K562 (cell line): ENCODE measurements around the gene CYP51A1. TPM values are rescaled to one million over a fixed set of nuclear protein-coding genes. Genes with fewer than 3 reads are reported as not detected.

Source experiments
- ATF1 ChIP-seq, 2 experiments: fragments of 450-650 bp in 1 of 2; IDR thresholded peaks; 2 replicates each; pipeline ENCODE4 v1.6.1; 2016; ENCODE audit warnings: missing compliant biosample characterization in 1 of 2, missing genetic modification characterization in 1 of 2
- CHCHD3 ChIP-seq: fragments of 250-450 bp; sonication (Bioruptor Pico); IDR thresholded peaks from 2 replicates; pipeline ENCODE4 v2.1.2; 2022; ENCODE audit warnings: mild to moderate bottlenecking
- CREBBP ChIP-seq: IDR thresholded peaks from one replicate; pipeline ENCODE4 v1.6.1; 2012; ENCODE audit warnings: low read depth, mild to moderate bottlenecking, control low read depth, inconsistent platforms, low read length
- CREM ChIP-seq: IDR thresholded peaks from 2 replicates; pipeline ENCODE4 v1.6.1; 2014; ENCODE audit warnings: antibody characterized with exemption, low read depth
- GATAD2B ChIP-seq: fragments of 450-650 bp; IDR thresholded peaks from 2 replicates; pipeline ENCODE4 v1.6.1; 2017; ENCODE audit warnings: mild to moderate bottlenecking, borderline replicate concordance
- MEIS2 ChIP-seq: fragments of 450-650 bp; IDR thresholded peaks from 2 replicates; pipeline ENCODE4 v1.6.1; 2014; ENCODE audit warnings: mild to moderate bottlenecking; ENCODE audit not compliant: partially characterized antibody
- MXI1 ChIP-seq: IDR thresholded peaks from 2 replicates; pipeline ENCODE4 v1.6.1; 2011; ENCODE audit warnings: low read depth, mild to moderate bottlenecking, improper control_type of control experiment, low read length
- NCOA2 ChIP-seq, 2 experiments: fragments of 450-650 bp; IDR thresholded peaks; 2 replicates each; pipeline ENCODE4 v1.6.1; 2018; ENCODE audit warnings: mild to moderate bottlenecking in 2 of 2, moderate library complexity in 1 of 2; ENCODE audit not compliant: partially characterized antibody in 2 of 2
- POLR2H ChIP-seq: IDR thresholded peaks from 2 replicates; pipeline ENCODE4 v1.6.1; 2016; ENCODE audit warnings: missing genetic modification characterization, low read depth, mild to moderate bottlenecking, control low read depth, missing compliant biosample characterization, moderate library complexity
- PREB ChIP-seq: sonication (generic); formaldehyde crosslinking; IDR thresholded peaks from 2 replicates; pipeline ENCODE4 v1.8.1; 2023; ENCODE audit warnings: mild to moderate bottlenecking, missing genetic modification reagents
- PTRF ChIP-seq: fragments of 450-650 bp; IDR thresholded peaks from 2 replicates; pipeline ENCODE4 v1.6.1; 2016; ENCODE audit warnings: mild to moderate bottlenecking, missing genetic modification characterization, missing compliant biosample characterization
- RERE ChIP-seq: sonication (generic); formaldehyde crosslinking; IDR thresholded peaks from 2 replicates; pipeline ENCODE4 v1.8.0; 2023; ENCODE audit warnings: missing genetic modification reagents, mild to moderate bottlenecking, borderline replicate concordance
- SIN3B ChIP-seq: fragments of 450-650 bp; IDR thresholded peaks from 2 replicates; pipeline ENCODE4 v1.6.1; 2017; ENCODE audit warnings: low read depth, mild to moderate bottlenecking, moderate library complexity
- SMAD1 ChIP-seq: fragments of 150-350 bp; IDR thresholded peaks from 2 replicates; pipeline ENCODE4 v1.6.1; 2014; ENCODE audit warnings: low read length, low read depth; ENCODE audit not compliant: partially characterized antibody
- SMAD4 ChIP-seq: fragments of 250-450 bp; sonication (Bioruptor Pico); conservative IDR thresholded peaks from 2 replicates; pipeline ENCODE4 v1.8.0; 2021; ENCODE audit warnings: inconsistent platforms, mild to moderate bottlenecking, moderate library complexity
- SRSF7 ChIP-seq: fragments of 200-400 bp; formaldehyde crosslinking; optimal IDR thresholded peaks from 2 replicates; pipeline ENCODE3; 2017; ENCODE audit warnings: mild to moderate bottlenecking, low read depth, low read length
- U2AF1 ChIP-seq: fragments of 200-400 bp; formaldehyde crosslinking; optimal IDR thresholded peaks from 2 replicates; pipeline ENCODE3; 2017; ENCODE audit warnings: mild to moderate bottlenecking, low read depth, low read length, moderate library complexity
- ZC3H8 ChIP-seq: fragments of 450-650 bp; IDR thresholded peaks from 2 replicates; pipeline ENCODE4 v1.6.1; 2017
- ZNF316 ChIP-seq: fragments of 450-650 bp; IDR thresholded peaks from 2 replicates; pipeline ENCODE4 v1.6.1; 2016
- ZNF408 ChIP-seq: fragments of 250-450 bp; sonication (Bioruptor Pico); IDR thresholded peaks from 2 replicates; pipeline ENCODE4 v1.4.0; 2020; ENCODE audit warnings: low read depth, mild to moderate bottlenecking, moderate library complexity
- polyA plus RNA-seq, 8 experiments: library from polyadenylated mRNA; depleted of rRNA in 4 of 8; stranded (reverse) in 5 of 8; unstranded in 3 of 8; fragments of >200 nt; fragmentation: Nextera tagmentation in 2 of 8; fragmentation: Illumina TruSeq in 1 of 8; extraction: Ambion mirVana in 2 of 8; extraction: Trizol in 1 of 8; gene quantifications; 2 replicates each; pipeline versions ENCODE4 v1.2.1 to v1.2.3, GENCODE V29; 2011 to 2014; ENCODE audit warnings: inconsistent platforms in 1 of 8, missing spikeins in 1 of 8
- total RNA-seq, 7 experiments: library from RNA; depleted of rRNA in 6 of 7; stranded (reverse); fragments of >200 nt in 6 of 7; fragmentation: Illumina TruSeq in 2 of 7; extraction: Trizol in 2 of 7; gene quantifications; 2 replicates each; pipeline versions ENCODE4 v1.2.1 to v1.2.3, GENCODE V29; 2011 to 2021; ENCODE audit warnings: low replicate concordance in 1 of 7
- TF ChIP-seq, protein P1 (sequence below): fragments of 250-450 bp; sonication (Bioruptor Pico); IDR thresholded peaks from 2 replicates; pipeline ENCODE4 v1.8.0; 2021; ENCODE audit warnings: borderline replicate concordance, mild to moderate bottlenecking, moderate library complexity; ENCODE audit not compliant: poor library complexity, severe bottlenecking
- TF ChIP-seq, protein P2 (sequence below): sonication (generic); formaldehyde crosslinking; IDR thresholded peaks from 2 replicates; pipeline ENCODE4 v1.8.0; 2022; ENCODE audit warnings: missing genetic modification reagents, mild to moderate bottlenecking, moderate library complexity, borderline replicate concordance

CYP51A1 gene
- total and polyA plus RNA-seq, 9 of the 15 experiments (the other 6 are each of a cell fraction or from before 2014, with no cell fraction given), result 35.4 to 151 (median 80.3) TPM

GRCh38 chr7:92133737-92134270, 473 bp downstream of the CYP51A1 start (continued):
- TF ChIP-seq, protein P1, sequence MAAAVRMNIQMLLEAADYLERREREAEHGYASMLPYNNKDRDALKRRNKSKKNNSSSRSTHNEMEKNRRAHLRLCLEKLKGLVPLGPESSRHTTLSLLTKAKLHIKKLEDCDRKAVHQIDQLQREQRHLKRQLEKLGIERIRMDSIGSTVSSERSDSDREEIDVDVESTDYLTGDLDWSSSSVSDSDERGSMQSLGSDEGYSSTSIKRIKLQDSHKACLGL (CRISPR knock-in tag), result no peak
- TF ChIP-seq SMAD4, result peak; percentile 94
- no peak for TF ChIP-seq ZC3H8
- peak; percentile 75 for TF ChIP-seq GATAD2B
- TF ChIP-seq ZNF408, result no peak
- TF ChIP-seq MXI1, result no peak; the same call in 1 of the 2 replicates
- TF ChIP-seq CHCHD3 (CRISPR knock-in tag), result no peak
- no peak for TF ChIP-seq ZNF316
- TF ChIP-seq PTRF (tag), result no peak
- no peak for TF ChIP-seq MEIS2
- no peak for TF ChIP-seq U2AF1
- TF ChIP-seq NCOA2 (IDR thresholded peaks at IDR 0.05; ENCODE audit: partially characterized antibody in 2 of 2), result no peak
- TF ChIP-seq SMAD1, result no peak
- TF ChIP-seq SRSF7, result no peak
- no peak for TF ChIP-seq CREBBP
- TF ChIP-seq CREM, result peak; percentile 71
- TF ChIP-seq PREB, result peak; percentile 96; the same call in 1 of the 2 replicates
- TF ChIP-seq ATF1 (CRISPR knock-in tag; IDR thresholded peaks at IDR 0.05), result no peak
- no peak for TF ChIP-seq ATF1 (tag; IDR thresholded peaks at IDR 0.05)
- TF ChIP-seq, protein P2, sequence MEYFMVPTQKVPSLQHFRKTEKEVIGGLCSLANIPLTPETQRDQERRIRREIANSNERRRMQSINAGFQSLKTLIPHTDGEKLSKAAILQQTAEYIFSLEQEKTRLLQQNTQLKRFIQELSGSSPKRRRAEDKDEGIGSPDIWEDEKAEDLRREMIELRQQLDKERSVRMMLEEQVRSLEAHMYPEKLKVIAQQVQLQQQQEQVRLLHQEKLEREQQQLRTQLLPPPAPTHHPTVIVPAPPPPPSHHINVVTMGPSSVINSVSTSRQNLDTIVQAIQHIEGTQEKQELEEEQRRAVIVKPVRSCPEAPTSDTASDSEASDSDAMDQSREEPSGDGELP (CRISPR knock-in tag), result no peak; the same call in none of the 2 replicates
- no peak for TF ChIP-seq POLR2H (tag)
- TF ChIP-seq SIN3B, result no peak
- 0 out of 2 replicates have a peak, but pooled peaks have one; percentile 46 for TF ChIP-seq RERE
